Nephron (organoid): ENCODE data around the gene NAA10.

Source experiments
- H3K27ac Mint-ChIP-seq, 3 experiments: 2 replicates each; pipeline ENCODE4 v1.8.0; 2020; ENCODE audit warnings: mixed read lengths in 3 of 3, mild to moderate bottlenecking in 2 of 3, moderate library complexity in 1 of 3
- H3K27me3 Mint-ChIP-seq: 2 replicates; pipeline ENCODE4 v1.8.0; 2021; ENCODE audit warnings: low read depth, mild to moderate bottlenecking, moderate library complexity, mixed read lengths
- H3K36me3 Mint-ChIP-seq: 2 replicates; pipeline ENCODE4 v1.8.0; 2020; ENCODE audit warnings: low read depth, mixed read lengths
- H3K4me1 Mint-ChIP-seq: 2 replicates; pipeline ENCODE4 v1.8.0; 2020; ENCODE audit warnings: mixed read lengths
- H3K4me3 Mint-ChIP-seq, 3 experiments: 2 replicates each; pipeline ENCODE4 v1.8.0; 2020; ENCODE audit warnings: mild to moderate bottlenecking in 3 of 3, mixed read lengths in 3 of 3, moderate library complexity in 2 of 3
- H3K9me3 Mint-ChIP-seq: 2 replicates; pipeline ENCODE4 v1.8.0; 2020; ENCODE audit warnings: mixed read lengths
- TF ChIP-seq, protein P1 (sequence below), 3 experiments: fragments of 200-600 bp; sonication (generic); IDR thresholded peaks; one replicate each; pipeline ENCODE4 v1.5.0; 2021; ENCODE audit warnings: antibody characterized with exemption in 3 of 3; ENCODE audit not compliant: unreplicated experiment in 3 of 3

Gene NAA10

GRCh38 chrX:153910446-153910845, 24.4 kb downstream of the NAA10 start:
- Mint-ChIP-seq H3K27me3 (no peaks in the 10 kb centered on the region), H3K36me3 (no peaks in the 10 kb centered on the region), H3K4me3 (no peak overlapping the region), H3K9me3 (peaks cover 15% of the 10 kb centered on the region), H3K27ac (no peak overlapping the region), H3K4me1 (no peaks in the 10 kb centered on the region)
- TF ChIP-seq, protein P1, sequence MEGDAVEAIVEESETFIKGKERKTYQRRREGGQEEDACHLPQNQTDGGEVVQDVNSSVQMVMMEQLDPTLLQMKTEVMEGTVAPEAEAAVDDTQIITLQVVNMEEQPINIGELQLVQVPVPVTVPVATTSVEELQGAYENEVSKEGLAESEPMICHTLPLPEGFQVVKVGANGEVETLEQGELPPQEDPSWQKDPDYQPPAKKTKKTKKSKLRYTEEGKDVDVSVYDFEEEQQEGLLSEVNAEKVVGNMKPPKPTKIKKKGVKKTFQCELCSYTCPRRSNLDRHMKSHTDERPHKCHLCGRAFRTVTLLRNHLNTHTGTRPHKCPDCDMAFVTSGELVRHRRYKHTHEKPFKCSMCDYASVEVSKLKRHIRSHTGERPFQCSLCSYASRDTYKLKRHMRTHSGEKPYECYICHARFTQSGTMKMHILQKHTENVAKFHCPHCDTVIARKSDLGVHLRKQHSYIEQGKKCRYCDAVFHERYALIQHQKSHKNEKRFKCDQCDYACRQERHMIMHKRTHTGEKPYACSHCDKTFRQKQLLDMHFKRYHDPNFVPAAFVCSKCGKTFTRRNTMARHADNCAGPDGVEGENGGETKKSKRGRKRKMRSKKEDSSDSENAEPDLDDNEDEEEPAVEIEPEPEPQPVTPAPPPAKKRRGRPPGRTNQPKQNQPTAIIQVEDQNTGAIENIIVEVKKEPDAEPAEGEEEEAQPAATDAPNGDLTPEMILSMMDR (IDR thresholded peaks at IDR 0.05; ENCODE audit: unreplicated experiment in 3 of 3) = no peak

GRCh38 chrX:153909980-153910360, 24.9 kb downstream of the NAA10 start:
- TF ChIP-seq, protein P1 (IDR thresholded peaks at IDR 0.05; ENCODE audit: unreplicated experiment in 3 of 3) = no peak
- Mint-ChIP-seq H3K9me3 (peaks cover 15% of the 10 kb centered on the region), H3K27me3 (no peaks in the 10 kb centered on the region), H3K36me3 (no peaks in the 10 kb centered on the region), H3K4me3 (no peak overlapping the region), H3K4me1 (no peaks in the 10 kb centered on the region), H3K27ac (no peak overlapping the region)

DNA sequence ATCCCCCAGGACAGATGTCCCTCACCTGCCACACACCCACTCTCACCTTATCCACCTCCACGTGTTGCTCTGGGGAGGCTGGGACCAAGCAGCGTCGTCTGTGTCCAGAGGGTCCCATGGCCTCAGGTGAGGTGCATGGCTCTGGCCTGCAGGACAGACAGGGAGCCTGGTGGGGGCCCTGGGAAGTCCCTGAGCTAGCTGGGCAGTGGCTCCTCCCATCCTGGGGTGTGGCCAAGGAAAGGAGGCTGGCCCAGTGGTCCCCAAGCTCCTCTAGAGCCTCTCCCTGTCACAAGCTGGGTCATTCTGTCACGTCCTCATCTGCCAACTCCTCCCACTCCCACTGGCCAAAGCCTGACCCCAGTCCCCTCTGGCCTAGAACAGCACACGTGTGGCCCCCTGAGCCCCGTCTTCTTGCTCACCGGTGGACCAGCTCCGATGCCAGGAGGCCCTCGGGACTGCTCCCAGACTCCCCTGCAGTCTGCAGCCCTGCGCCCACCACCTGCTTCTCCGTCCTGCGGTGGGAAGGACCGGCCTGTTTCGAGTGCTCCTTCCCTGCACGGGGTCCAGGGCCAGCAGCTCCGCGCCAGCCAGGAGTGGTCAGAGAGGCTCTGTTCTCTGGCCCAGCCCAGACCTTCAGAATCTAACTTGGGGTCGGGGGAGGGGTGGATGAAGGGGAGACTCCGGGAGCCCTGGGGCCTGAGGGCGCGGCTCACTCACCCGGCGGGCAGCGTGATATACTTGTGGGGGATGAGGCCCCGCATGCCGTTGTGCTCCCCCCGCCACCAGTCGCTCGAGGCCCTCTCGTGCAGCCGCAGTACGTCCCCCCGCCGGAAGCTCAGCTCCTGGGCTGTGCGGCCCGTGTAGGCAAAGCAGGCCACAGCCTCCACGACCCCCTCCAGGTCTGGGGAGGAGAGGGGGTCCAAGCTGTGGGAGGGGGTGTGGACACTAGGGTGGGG, 25.5 kb downstream of the NAA10 start:
- TF ChIP-seq, protein P1 (IDR thresholded peaks at IDR 0.05; ENCODE audit: unreplicated experiment in 3 of 3) = no peak
- Mint-ChIP-seq H3K27me3 (no peaks in the 10 kb centered on the region), H3K4me1 (no peaks in the 10 kb centered on the region), H3K9me3 (peaks cover 9% of the 10 kb centered on the region), H3K27ac (no peak overlapping the region), H3K4me3 (no peak overlapping the region), H3K36me3 (no peaks in the 10 kb centered on the region)

DNA sequence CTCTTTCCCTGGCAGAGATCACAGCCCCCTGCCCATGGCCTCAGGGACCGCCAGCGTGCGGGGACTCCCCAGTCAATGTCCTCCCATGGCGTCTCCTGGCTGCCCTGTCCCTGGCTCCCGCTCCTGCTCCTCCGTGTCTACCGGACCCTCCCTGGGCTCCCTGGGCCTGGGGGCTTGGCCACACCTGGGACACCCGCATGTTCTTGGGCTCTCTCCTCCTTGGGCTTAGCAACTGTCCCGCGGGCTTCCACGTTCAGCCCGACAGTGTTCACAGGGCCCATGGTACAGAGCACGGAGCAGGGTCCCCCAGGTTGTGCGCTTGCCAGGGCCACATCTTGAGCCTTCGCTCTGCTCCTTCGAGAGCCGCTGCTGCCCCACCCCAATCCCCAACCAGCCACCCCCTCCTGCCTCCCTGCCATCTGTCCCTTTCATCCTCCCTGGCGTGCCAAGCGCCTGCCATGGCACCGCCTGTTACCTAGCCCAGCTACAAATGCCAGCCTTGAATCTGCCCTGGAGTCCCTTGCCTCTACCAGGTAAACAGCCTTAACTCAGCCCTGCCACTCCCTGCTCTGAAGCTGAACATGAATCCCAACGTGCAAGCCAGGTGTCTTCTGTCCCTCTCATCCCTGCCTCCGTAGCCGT, 26.5 kb downstream of the NAA10 start:
- TF ChIP-seq, protein P1 (IDR thresholded peaks at IDR 0.05; ENCODE audit: unreplicated experiment in 3 of 3) = no peak
- Mint-ChIP-seq H3K4me3 (no peak overlapping the region), H3K9me3 (peaks cover 8% of the 10 kb centered on the region), H3K4me1 (no peaks in the 10 kb centered on the region), H3K27me3 (no peaks in the 10 kb centered on the region), H3K36me3 (no peaks in the 10 kb centered on the region), H3K27ac (no peak overlapping the region)

- Mint-ChIP-seq H3K27me3 (no peaks in the 10 kb centered on the region), H3K27ac (no peak overlapping the region), H3K36me3 (no peaks in the 10 kb centered on the region), H3K4me3 (no peak overlapping the region), H3K4me1 (no peaks in the 10 kb centered on the region), H3K9me3 (peaks cover 10% of the 10 kb centered on the region)
- TF ChIP-seq, protein P1 (IDR thresholded peaks at IDR 0.05; ENCODE audit: unreplicated experiment in 3 of 3) = no peak
These were observed 27.4 kb downstream of the NAA10 start for GRCh38 chrX:153907456-153907855.
